Fibroblast of upper back skin (primary cell): Measurements from ENCODE around the gene CNP.
A peak's percentile ranks its signal among the peaks of the same experiment; 100 is the strongest.

Experiments used
- DNase-seq: peaks from one replicate; pipeline ENCODE4 v3.0.0-alpha.2; 2013

CNP gene

DNA sequence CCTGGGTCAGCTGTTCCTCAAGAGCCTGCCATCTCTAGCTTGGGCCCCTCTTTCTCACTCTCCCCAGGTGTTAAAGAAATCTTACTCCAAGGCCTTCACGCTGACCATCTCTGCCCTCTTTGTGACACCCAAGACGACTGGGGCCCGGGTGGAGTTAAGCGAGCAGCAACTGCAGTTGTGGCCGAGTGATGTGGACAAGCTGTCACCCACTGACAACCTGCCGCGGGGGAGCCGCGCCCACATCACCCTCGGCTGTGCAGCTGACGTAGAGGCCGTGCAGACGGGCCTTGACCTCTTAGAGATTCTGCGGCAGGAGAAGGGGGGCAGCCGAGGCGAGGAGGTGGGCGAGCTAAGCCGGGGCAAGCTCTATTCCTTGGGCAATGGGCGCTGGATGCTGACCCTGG, 6.8 kb downstream of the CNP start:
- DNase-seq: no peak

DNA sequence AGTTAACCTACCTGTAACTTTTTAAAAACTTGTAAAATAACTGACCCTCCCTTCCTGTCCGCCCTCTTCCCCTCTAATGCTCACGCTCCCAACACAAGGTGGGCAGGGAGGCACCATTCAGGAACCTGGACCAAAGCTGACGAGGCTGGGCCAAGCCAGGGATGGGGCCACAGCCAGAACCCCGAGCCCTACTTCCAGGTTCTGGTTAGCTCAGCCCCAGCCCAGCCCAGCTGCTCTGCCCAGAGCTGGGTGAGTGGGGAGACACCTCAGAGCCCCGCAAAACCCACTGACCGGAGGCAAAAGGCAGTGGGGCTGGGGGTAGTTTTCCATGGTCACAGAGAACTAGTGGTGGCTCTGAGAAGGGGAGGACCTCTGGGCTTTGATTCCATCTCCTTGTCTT, 7.4 kb downstream of the CNP start:
- no peak for DNase-seq

DNA sequence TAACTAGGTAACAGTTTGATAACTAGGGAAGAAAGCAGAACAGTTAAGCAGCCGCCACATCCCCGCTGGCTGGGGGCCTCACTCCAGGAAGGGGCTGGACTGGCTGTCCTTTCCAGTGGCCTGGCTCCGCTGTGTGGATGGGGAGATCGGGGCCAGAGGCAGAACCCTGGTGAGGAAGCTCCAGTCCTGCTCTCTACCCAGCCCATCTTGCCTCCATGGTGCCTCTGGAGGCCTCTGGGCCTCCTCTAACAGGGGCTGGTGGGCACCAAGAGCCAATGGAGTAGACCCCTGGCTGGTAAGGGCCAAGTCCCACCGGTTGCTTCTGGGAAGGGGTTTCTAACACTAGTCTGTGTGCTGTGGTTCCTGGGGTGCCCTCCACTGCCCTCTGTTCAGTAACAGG, 8.1 kb downstream of the CNP start:
- no peak for DNase-seq

DNA sequence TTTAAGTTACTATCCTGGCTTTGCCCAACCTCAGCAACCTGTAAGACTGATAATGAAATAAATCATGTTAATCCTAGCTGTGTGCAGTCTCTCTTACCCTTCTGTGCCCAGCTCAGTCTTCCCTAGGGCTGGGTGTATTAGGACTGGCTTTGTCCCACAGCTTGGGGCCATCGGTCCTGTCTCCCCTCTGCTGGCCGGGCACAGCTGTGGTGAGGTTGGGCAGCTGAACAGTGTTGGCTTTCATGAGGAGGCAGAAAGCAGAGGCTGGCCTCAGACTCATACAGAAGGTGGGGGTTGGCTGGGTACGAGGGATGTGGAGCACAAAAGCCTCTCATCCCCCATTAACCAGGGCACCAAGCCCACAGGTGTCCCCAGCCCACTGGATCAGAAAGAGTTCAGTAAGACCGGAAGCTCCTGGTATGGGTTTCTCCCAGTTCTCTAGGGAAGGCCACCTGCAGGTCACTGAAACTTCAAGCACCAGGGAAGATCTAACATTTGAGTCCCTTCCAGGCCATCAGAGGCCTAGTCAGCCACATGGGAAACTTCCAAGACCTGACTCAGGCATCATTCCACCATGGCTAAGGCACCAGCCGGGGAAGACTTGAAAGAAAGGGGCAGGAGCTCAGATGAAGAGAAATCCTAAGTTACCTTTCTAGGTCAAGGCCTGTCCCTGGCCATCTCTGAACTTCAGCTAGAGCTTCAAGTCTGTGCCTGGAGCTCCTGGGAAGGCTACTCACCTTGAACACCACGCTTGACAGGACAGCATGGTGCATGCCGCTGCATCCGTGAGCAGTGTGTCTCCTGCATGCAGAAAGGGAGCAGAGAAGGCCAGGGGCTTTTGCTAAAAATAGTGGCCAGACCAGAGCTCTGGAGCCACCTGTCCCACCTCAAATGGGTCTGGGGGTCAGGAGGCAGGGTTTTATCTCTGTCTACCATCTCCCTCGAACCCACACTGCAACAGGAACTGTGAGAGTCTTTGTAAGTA, 8.8 kb downstream of the CNP start:
- no peak for DNase-seq

DNA sequence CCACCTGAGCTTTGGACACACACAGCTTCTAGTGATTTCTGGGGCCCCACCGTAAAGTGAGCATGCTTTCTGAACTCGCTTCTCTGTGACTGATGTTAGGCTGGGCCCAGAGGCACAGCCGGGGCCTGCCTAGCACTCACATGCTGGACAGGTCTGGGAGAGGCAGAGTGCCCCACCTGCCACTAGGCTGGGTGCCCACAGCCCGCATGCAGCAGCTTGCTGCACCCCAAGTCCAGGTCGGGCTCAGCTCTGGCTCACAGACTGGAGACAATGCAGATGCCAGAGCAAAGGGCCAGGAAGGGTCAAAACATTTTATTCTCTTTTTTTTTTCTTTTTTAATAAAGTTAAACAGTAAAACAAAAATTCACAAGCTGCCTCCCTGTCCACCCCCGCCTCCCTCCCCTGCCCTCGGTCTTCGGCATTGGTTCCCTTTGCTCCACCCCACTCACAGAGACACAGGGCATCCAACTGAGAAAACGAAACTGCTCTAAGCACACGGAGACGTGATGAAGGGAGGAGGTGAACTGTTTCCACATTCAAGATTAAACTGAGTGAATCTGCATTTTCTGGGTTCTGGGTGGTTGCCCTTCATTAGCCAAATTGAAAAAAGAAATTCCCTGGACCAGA, 9.7 kb downstream of the CNP start:
- no peak for DNase-seq

DNA sequence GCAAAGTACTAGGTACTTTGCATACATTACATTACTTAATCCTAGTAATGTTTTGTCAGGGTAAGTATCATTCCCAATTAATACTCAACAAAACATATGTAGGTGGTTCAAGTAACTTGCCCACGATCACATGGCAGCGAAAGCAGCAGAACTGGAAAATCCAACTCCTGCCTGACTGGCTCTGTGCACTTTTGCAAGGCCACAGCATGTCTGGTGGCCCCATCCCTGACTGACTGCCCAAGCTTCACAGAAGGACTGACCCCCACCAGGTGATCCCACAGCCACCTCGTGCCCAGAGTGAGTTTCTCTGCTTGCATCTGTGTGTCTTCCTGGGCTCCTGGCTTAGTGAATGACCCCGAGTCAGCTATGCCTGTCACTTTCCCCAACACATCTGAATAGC, 11.4 kb downstream of the CNP start:
- DNase-seq: no peak

DNA sequence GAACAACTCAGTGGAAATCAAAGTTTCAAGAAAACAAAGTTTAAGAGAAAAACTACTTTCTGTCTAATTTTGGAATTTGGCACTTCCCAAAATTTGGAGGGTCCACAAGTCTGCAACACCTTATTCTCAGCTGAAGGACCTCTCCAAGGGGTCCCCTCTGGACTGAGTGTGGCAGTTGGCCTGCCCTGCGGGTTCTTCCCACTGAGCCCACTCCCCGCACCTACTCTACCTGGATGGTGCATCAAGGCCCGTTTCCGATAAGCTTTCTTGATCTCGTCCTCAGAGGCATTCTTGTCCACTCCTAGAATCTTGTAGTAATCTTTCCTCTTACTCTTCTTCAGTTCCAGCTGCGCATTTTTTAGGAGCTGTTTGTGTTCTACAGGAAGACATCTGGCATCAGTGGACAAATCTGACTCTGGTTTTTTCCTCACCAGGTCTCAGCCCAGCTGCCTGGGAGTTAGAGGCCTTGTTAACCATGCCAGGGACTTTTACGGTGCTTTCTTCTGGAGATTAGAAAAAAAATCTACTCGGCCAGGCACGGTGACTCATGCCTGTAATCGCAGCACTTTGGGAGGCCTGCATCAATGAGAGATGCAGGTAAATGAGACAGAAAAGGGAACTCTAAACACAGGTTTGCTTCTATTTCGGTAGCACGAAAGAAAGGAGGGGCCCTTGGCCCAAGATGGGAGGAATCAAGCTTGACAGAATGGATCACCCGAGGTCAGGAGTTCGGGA, 15.6 kb downstream of the CNP start:
- DNase-seq: no peak

DNA sequence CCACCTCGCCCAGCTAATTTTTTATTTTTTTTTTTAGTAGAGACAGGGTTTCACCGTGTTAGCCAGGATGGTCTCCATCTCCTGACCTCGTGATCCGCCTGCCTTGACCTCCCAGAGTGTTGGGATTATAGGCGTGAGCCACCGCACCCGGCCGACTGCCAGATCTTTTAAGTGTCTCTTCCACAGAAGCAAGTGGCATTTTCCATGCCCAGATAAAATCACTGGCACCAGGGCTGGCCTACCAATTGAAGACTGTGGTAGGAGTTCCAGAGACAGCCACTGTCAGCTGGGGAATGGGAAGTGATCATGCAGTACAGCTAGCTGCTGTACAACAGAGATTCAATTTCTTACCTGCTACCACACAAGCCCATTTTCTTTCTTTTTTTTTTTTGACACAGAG, 17.9 kb downstream of the CNP start:
- DNase-seq: no peak

DNA sequence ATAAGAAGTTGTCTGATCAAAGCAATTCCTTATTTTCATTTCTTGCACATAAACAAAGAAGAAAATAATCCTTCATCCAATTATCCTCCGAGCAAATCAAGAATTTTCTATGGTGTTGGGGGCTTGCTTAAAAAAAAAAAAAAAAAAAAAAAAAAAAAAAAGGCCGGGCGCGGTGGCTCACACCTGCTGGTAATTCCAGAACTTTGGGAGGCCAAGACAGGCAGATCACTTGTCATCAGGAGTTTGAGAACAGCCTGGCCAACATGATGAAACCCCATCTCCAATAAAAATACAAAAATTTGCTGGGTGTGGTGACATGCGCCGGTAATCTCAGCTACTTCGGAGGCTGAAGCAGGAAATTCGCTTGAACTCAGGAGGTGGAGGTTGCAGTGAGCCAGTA, 19.3 kb downstream of the CNP start:
- no peak for DNase-seq

DNA sequence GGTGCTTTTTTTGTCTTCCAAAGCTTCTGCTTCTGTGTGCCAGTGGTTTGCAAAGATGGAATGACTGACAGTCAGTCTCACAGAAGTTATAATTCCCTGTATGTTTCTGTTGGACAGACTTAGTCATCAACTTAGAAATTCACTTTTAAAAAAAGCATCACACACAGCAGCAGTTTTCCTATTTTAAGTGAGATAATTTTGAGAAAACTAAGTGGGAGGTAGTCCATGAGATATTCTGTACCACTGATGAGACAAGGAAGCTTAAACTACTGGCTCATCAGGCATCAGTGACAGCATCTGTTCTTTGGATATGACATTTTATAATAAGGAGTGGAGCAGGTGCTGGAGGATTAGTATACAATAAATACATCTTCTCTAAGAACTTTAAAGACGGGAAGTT, 20.0 kb downstream of the CNP start:
- no peak for DNase-seq

DNA sequence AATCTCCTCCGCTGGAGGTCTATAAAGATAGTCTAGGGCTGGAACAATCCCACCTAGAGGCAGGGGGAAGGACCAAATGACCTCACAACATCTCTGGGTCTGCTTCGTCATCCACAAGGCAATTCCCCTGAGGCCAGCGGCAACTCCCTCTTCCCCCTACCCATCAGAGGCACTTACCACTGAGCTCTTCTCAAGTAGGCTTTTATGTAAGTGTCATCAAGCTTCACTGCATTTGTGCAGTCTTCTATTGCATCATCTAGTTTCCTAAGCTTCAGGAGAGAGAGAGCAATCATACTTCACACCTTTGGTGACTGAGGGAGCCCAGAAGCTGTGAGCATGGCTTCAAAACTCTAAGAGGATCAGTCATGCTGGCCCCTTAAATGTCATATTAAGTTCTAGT, 21.0 kb downstream of the CNP start:
- peak; percentile 14 for DNase-seq

DNA sequence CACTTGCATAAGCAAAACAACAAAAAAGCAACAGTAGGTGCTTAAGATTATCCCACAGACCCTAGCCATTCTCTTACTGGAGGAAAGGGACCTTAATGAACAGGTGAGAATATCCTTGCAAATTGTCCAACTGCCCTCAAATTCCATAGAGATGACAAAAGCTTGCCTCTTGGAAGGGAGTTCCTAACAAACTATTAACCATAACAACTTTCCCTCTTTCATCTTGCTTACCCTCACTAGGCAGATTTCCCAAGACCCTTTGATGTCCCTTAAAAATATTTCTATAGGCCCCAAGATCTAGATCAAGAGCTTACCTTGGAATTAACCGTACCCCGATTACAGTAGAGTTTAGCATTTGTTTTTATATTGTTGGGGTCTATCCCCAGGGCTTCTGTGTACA, 21.8 kb downstream of the CNP start:
- DNase-seq: no peak

DNA sequence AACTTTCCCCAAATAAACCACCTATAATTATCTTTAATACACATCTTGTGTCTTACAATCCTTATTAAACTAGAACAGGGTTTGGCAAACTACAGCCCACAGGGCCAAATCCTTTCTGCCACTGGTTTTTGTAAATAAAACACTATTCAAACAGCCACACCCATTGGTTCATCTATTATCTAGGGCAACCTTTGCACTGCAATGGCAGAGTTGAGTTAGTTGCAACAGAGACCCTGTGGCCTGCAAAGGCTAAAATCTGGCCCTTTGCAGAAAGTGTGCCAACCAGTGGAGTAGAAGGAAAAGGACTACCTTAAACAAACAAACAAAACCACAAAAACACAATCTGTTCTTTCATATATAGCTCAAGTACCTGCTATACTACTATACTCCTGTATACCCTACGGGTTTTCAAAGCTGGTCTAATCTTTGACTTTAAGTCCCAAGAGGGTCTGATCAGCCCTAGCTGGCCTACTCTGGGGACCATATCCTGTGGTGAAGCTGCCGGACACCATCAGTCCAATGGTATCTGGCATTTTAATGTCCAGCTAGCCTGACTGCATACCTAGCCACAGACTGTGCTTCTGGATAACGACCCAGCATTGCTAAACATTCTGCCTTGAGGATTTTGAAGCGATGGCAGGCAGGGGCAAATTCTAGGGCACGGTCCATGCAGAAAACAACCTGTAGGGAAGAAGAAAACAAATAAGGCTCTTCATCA, 23.3 kb downstream of the CNP start:
- no peak for DNase-seq

DNA sequence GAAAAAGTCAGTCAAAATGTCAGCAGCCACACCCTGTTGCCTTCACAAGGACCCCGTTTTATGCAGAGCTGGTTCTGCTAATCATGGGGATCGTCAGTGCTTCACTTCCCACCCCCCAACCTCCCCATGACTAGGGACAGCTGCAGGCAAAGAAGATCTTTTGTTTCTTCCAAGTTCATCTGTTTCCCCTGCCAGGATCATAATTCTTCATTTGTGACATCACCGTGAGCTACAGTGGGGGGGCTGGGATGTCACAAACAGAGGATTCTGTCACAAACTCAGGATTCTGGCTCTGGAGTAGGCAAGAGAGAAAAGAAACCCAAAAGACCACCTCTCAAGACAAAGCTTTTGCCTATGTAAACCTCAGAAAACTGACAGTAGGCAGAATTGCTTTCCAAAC, 26.0 kb downstream of the CNP start:
- DNase-seq: no peak

DNA sequence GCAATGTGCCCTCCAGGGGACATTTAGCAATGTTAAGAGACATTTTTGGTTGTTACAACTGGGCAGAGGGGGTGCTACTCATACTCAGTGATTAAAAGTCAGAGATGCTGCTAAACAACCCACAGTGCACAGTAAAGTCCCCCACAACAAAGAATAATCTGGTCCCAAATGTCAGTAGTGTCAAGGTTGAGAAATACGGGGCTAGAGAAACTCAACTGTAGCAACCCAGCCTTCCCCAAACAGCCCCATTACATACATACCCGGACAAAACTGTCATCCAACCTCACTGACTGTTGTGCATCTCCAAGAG, 30.2 kb downstream of the CNP start:
- no peak for DNase-seq

DNA sequence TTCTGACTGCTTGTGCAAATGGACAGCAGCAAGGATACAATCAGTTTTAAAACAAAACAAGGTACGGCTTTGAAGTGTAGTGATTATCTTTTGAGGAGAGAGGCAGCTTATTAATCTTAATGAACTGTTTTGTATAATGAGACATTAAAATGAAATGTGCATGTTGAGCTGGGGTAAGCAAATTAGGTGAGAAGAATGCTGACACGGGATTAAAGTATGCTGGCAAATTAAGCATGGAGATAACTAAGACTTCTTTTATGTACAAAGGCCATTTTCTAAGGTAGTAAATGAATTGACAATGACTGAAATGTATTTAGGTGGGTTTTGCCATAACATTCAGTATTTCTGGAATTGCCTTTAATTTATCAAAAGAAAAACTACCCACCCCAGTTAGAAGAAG, 31.9 kb downstream of the CNP start:
- DNase-seq: no peak

DNA sequence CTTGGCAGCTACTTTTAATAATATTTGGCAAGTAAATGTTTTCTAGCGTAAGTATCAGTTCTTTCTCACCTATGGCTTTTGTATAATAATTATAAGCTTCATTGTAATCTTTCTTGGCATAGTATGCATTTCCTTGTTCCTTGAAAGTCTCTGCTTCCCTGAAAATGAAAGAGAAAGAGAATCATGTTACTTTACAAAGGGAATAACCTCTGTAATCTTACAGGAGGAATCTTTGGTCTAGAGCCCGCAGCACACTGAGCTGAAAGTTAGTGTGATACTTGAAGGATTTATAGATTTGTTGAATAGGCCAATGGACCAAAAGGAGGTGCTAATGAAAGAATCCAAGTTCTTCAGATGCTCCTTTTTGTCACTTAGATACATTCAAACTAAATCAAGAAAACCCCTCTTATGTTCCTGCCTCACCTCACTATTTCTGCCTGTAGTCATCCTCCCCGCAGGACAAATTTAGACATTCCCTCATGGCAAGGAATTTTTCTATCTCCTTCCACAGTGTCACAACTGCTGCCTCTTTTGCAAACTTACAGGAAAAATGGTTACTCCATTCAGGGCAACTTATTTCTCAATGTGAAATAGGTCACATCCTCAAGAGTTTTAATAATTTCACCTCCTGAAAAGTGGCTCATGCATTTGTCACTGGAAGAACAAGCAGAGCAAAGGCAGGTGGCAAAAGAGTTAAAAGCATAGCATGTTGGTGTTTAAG, 34.0 kb downstream of the CNP start:
- no peak for DNase-seq

DNA sequence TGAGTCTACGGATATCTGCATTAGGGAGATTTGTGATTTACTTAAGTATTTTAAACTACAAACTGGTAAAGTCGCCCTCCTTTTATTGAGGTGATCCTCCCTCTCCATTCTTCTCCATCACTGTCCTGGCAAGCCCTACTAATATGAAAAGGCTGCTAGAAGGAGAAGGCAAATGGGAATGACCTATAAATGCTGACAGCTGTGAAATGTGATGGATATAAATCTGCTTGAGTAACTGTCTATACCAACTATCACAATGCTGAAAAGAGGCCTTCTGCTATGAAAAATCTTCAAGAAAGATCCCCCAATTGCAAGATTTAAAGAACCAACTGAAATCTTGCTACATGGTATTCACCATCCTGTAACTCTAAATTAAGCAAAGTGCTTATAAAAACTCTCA, 35.1 kb downstream of the CNP start:
- no peak for DNase-seq

DNA sequence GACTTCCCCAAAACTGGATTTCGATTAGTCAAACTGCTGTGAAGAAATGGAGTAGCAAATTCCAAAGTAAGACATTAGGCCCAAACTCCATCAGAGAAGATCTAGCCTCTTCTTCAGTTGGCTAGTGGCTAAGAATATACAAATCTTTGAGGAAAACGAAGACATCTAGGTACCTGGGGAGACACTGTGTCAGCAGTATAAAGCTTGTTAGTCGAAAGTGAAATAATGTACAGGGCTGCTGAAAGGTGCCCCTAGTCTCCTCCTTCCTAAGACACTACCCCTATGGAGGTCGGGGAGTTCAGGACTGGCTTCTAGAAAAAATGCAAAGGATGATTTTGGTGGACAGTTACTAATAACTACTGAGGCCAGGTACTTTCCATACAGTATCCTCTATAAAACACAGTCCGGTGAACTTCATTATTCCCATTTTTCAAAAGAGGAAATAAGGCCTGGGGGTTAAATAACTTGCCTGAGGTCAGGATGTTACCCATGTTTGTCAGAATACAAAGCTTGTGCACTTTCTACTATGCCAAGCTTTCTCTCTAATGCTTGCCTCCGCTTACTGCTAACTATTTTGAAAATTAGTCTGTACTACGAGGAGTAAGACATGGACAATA, 35.7 kb downstream of the CNP start:
- no peak for DNase-seq

DNA sequence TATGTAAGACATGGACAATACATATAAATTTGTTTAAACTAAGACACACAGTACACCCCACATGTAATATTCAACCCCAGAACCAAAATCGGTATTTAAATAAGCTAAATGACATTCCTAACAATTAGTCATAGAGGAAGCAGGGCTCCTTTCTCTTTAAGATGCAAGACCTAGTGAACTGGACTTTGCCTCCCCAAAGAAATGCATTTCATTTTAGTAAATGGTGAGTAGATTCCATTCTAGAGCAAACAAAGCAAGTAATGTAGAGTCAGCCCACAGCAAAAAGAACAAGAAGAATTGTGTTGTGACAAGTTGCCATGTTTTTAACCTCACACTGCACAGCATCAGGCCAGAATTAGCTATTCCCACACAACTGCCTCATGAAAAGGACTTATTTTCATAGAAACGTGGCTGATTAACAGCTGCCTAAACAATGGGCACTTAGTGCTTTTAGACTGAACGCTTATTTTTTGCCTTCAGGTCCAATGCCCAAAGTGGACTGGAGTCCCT, 36.3 kb downstream of the CNP start:
- DNase-seq: peak; percentile 35

DNA sequence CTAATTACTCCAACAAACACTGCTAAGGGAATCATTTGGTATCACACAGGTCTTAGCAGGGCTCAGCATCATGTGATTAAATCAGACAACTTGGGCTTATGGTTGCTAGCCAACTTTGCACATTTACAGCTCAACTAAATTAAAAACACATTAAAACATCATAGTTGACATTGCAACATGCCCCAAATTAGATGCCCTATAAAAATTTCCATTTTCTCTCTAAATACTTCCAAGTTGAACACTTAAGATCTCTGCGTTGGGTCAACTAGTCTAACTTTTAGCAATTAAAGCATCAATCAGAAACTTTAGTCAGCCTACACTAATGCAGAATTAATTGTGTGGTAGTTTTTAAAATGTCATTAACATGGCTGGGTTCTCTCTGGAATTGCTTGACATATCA, 38.6 kb downstream of the CNP start:
- no peak for DNase-seq

DNA sequence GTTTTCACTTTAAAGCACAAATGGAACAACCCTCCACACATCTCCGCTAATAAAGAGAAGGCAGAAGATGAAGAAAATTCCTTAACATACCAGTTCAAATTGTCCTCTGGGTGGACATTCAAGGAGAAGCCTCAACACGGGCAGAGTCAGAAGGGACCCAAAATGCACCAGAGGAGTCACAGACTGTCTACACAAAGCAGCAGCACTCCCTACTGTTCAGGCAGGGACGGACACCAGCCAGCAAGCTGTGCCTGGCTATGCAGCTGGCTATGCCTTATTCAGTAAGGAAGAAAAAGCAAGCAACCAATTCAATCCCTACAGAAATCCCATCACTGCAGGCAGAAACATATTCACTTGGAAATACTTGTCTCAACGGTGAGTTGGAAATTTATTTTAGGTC, 42.6 kb downstream of the CNP start:
- DNase-seq: no peak
